ENCODE measurements around the gene TADA2A.
"Not testable (repeated sequence)": the region's sequence is repeated elsewhere in the genome, so short reads cannot be mapped to it uniquely, and the experiment has no call there.

The TADA2A gene

DNA sequence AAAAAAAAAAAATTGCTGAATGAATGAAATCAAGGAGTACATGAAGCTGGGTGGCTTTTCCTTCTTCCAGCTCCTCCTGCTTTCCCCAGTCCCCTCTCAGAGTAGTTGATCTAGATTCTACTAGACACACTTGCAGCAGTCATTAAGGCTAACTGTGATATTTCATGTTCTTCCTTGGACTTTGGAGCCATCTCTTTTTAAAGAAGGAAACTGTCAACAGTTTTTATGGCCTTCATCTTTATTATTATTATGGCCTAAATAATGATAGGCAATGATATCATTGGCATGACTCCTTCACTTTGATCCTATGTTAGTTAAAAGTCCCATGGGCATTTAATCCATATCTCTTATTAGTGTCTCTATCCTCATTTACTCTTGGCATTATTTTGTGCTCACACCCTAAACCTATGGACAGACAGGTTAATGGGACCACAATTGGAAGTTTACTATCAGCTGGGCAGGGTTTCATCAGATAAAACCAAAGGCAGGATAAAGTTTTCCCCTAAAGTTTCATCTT, 21.2 kb upstream of the TADA2A start:
- Mint-ChIP-seq H3K4me3 (no peak overlapping the region), H3K36me3 (ENCODE audit: low read depth) (no peaks in the 10 kb centered on the region), H3K27me3 (no peaks in the 10 kb centered on the region), H3K4me1 (ENCODE audit: low read depth) (no peaks in the 10 kb centered on the region), H3K27ac (no peak overlapping the region), H3K9me3 (no peaks in the 10 kb centered on the region)
- intact Hi-C loops (cut with micrococcal nuclease), result no loop called here

DNA sequence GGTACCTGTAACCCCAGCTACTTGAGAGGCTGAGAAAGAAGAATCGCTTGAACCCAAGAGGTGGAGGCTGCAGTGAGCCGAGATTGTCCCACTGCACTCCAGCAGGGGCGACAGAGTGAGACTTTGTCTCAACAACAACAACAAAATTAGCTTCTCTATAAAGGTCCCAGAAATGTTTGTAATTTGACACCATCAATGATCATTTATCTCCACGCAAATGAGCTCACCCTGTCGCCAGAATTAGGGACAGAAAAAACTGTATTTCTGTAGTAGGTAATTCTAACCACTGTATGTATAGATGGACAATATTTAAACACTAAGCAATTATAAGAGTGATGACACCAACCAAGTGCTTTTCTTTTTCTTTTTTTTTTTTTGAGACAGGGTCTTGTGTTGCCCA, 20.2 kb upstream of the TADA2A start:
- intact Hi-C loops (cut with micrococcal nuclease), result no loop called here
- Mint-ChIP-seq H3K9me3 (no peaks in the 10 kb centered on the region), H3K4me3 (no peak overlapping the region), H3K4me1 (ENCODE audit: low read depth) (no peaks in the 10 kb centered on the region), H3K36me3 (ENCODE audit: low read depth) (no peaks in the 10 kb centered on the region), H3K27me3 (no peaks in the 10 kb centered on the region), H3K27ac (no peak overlapping the region)

DNA sequence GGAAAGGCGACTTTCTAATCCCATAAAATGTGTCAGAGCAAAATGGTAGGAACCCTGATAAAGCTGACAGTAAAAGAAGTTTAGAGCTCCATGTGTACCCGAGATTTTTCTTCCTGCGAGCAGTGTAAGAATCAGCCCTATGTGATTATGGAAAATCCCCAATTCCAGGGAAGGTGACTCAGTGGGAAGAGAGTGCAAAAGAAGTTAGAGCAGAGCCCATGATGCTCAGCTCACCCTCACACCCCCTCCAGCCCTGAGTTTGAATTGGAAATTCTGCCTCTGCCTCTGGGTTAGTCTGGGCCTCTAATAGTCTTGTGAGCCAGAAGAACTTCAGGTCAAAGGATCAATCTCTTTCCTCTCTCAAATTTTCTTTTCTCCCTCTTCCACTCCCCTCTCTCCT, 18.4 kb upstream of the TADA2A start:
- H3K27ac Mint-ChIP-seq, result no peak overlapping the region
- intact Hi-C loops (cut with micrococcal nuclease), result no loop called here
- H3K27me3 Mint-ChIP-seq, result no peaks in the 10 kb centered on the region
- no peaks in the 10 kb centered on the region for H3K4me1 Mint-ChIP-seq (ENCODE audit: low read depth)
- H3K36me3 Mint-ChIP-seq (ENCODE audit: low read depth), result no peaks in the 10 kb centered on the region
- no peaks in the 10 kb centered on the region for H3K9me3 Mint-ChIP-seq
- H3K4me3 Mint-ChIP-seq, result no peak overlapping the region

DNA sequence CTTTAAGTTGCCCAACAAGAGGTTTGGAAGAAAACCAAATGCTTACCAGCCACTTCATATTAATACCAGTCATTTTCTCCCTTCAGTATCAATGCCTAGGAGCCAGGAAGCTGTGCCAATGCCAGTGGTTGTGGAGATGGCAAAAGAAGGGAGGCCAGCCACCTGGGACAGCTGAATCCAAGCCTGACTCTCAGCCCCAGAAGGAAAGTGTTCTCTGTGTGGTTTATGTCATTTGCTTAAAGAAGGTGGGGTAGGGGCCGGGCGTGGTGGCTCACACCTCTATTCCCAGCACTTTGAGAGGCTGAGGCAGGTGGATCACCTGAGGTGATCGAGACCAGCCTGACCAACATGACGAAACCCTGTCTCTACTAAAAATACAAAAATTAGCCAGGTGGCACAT, 17.5 kb upstream of the TADA2A start:
- Mint-ChIP-seq H3K9me3 (no peaks in the 10 kb centered on the region), H3K4me3 (no peak overlapping the region), H3K4me1 (ENCODE audit: low read depth) (no peaks in the 10 kb centered on the region), H3K27me3 (no peaks in the 10 kb centered on the region), H3K36me3 (ENCODE audit: low read depth) (no peaks in the 10 kb centered on the region), H3K27ac (no peak overlapping the region)
- intact Hi-C loops (cut with micrococcal nuclease), result no loop called here

DNA sequence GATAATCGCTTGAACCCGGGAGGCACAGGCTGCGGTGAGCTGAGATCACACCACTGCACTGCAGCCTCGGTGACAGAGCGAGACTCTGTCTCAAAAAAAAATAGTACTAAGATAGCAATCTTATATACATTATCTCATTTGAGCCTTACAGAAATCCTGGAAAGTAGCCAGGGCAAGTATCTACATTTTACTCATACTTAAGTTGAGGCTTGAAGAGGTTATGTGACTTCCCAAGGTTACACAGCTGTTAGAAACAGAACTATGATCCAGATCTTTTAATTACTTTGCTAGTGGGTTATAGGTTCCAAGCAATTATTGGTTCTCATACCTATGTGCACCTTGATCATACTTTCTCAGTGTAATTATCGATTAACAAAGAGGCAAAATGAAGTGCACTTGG, 15.5 kb upstream of the TADA2A start:
- H3K27me3 Mint-ChIP-seq, result no peaks in the 10 kb centered on the region
- H3K9me3 Mint-ChIP-seq, result no peaks in the 10 kb centered on the region
- H3K36me3 Mint-ChIP-seq (ENCODE audit: low read depth), result no peaks in the 10 kb centered on the region
- intact Hi-C loops (cut with micrococcal nuclease), result no loop called here
- H3K4me1 Mint-ChIP-seq (ENCODE audit: low read depth), result no peaks in the 10 kb centered on the region
- no peak overlapping the region for H3K4me3 Mint-ChIP-seq
- H3K27ac Mint-ChIP-seq, result no peak overlapping the region

DNA sequence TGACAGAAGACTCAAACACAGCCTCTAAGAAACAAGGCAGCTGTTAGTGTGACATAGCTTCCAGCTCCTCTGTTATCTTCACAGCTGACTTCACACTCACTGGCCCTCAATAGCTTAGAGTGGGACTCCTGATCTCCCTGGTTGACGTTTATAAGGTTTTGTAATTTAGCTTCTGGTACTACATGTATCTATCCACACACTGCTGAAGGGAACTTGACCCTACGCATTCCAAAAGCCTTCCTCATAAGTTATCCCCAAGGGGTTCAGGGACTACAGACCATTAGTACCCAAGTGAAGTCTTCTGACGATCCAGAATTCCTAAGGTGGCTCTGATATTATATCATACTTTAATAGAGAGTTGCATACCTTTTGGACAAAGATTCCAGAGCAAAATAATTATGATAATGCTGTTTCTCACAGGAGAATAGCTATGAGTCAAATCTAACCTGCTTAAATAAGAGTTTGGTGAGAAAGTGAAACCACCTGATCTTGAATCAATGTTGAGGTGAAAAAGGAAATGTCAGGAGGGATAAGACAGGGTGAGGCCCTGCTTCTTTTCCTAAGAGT, 14.6 kb upstream of the TADA2A start:
- no peaks in the 10 kb centered on the region for H3K9me3 Mint-ChIP-seq
- no peaks in the 10 kb centered on the region for H3K36me3 Mint-ChIP-seq (ENCODE audit: low read depth)
- H3K4me3 Mint-ChIP-seq, result no peak overlapping the region
- no peaks in the 10 kb centered on the region for H3K4me1 Mint-ChIP-seq (ENCODE audit: low read depth)
- no peaks in the 10 kb centered on the region for H3K27me3 Mint-ChIP-seq
- intact Hi-C loops (cut with micrococcal nuclease), result no loop called here
- no peak overlapping the region for H3K27ac Mint-ChIP-seq

DNA sequence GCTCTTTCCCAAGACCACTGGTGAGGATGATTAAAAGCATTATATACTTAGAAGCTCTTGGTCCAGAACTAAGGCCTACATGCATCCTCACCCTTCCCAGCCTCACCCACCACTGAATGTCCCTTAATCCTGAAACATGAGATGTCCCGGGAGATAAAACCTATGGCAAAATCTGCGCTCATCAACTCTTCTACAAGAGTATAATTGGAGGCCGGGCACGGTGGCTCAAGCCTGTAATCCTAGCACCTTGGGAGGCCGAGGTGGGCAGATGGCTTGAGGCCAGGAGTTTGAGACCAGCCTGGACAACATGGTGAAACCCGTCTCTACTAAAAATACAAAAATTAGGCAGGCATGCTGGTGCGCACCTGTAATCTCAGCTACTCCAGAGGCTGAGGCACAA, 13.3 kb upstream of the TADA2A start:
- H3K4me3 Mint-ChIP-seq, result no peak overlapping the region
- H3K27ac Mint-ChIP-seq, result no peak overlapping the region

GRCh38 chr17:37399265-37399803, 7.4 kb upstream of the TADA2A start:
- Mint-ChIP-seq H3K27ac (no peak overlapping the region), H3K4me3 (no peak overlapping the region), H3K36me3 (ENCODE audit: low read depth) (no peaks in the 10 kb centered on the region), H3K9me3 (no peaks in the 10 kb centered on the region), H3K27me3 (no peaks in the 10 kb centered on the region), H3K4me1 (ENCODE audit: low read depth) (peaks cover 12% of the 10 kb centered on the region)
- intact Hi-C loops (cut with micrococcal nuclease), result no loop called here

More for the DNA sequence above, 13.3 kb upstream of the TADA2A start:
- peaks cover 6% of the 10 kb centered on the region for H3K4me1 Mint-ChIP-seq (ENCODE audit: low read depth)
- H3K9me3 Mint-ChIP-seq, result no peaks in the 10 kb centered on the region
- no peaks in the 10 kb centered on the region for H3K36me3 Mint-ChIP-seq (ENCODE audit: low read depth)
- H3K27me3 Mint-ChIP-seq, result no peaks in the 10 kb centered on the region
- intact Hi-C loops (cut with micrococcal nuclease), result no loop called here

DNA sequence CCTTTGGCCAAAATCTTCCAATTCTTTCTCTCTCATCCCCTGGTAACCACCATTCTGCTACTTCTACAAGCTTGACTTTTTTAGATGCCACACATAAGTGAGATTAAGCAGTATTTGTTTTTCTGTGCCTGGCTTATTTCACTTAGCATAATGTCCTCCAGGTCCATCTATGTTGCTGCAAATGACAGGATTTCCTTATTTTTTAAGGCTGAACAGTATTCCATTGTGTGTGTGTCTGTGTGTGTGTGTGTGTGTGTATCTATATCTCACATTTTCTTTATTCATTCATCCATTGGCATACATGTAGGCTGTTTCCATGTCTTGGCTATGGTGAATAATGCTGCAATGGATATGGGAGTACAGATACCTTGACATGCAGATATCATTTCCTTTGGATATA, 6.2 kb upstream of the TADA2A start:
- Mint-ChIP-seq H3K4me1 (ENCODE audit: low read depth) (peaks cover 19% of the 10 kb centered on the region), H3K36me3 (ENCODE audit: low read depth) (no peaks in the 10 kb centered on the region), H3K27me3 (no peaks in the 10 kb centered on the region), H3K9me3 (no peaks in the 10 kb centered on the region), H3K27ac (no peak overlapping the region), H3K4me3 (no peak overlapping the region)
- intact Hi-C loops (cut with micrococcal nuclease), result loop anchor here (10.0 kb wide), 1 partner anchor 46 kb away; no protein-coding TSS in a partner anchor

DNA sequence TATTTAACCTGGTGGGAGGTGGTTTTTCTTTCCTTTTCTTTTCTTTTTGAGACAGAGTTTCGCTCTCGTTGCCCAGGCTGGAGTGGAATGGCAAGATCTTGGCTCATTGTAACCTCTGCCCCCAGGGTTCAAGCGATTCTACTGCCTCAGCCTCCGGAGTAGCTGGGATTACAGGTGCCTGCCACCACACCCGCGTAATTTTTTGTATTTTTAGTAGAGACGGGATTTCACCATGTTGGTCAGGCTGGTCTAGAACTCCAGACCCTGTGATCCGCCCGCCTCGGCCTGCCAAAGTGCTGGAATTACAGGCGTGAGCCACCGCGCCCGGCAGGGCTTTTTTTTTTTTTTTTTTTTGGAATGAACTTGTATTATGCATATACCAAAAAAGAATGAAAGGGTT, 1.2 kb upstream of the TADA2A start:
- not testable (repeated sequence) for H3K36me3 Mint-ChIP-seq (ENCODE audit: low read depth); H3K27ac Mint-ChIP-seq; H3K27me3 Mint-ChIP-seq; H3K9me3 Mint-ChIP-seq
- intact Hi-C loops (cut with micrococcal nuclease), result loop anchor here (10.0 kb wide), 1 partner anchor 51 kb away; no protein-coding TSS in a partner anchor
- H3K4me3 Mint-ChIP-seq, result peak overlapping the region; percentile 95
- peaks cover 38% of the 10 kb centered on the region for H3K4me1 Mint-ChIP-seq (ENCODE audit: low read depth)

DNA sequence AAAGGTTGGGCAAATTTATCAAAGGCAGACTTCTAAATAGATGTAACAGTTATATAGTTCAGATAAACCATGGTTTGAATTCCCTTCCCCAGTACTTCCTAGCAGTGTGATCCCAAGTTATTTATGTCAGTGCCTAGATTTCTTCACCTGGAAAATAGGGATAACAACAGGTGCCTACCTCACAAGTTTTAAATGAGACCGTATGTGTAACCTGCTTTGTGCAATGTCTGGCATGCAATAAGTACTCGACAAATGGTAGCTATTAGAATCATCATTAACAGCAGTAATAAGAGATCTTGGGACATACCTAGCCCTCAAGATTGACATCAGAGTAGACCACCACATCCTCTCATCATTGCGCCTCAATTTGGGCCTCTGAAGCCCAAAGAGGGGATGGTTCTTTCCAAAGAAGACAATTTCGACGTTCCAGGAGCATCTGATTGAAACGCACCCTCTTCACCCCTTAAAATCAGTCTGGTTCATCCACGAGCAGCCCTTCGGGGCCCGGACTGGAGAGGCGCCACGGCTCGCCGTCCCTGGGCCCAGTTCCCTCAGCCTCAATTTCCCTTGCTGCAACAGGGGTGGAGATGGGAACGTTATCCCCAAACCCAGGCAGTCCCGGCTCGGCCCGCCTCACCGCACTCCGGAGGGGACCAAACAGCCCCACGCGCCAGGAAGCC, 591 bp upstream of the TADA2A start:
- intact Hi-C loops (cut with micrococcal nuclease), result loop anchor here (10.0 kb wide), 1 partner anchor 51 kb away; no protein-coding TSS in a partner anchor
- Mint-ChIP-seq H3K27me3 (no peaks in the 10 kb centered on the region), H3K4me1 (ENCODE audit: low read depth) (peaks cover 38% of the 10 kb centered on the region), H3K27ac (peak overlapping the region; percentile 93), H3K4me3 (peak overlapping the region; percentile 95), H3K36me3 (ENCODE audit: low read depth) (peaks cover 11% of the 10 kb centered on the region), H3K9me3 (no peaks in the 10 kb centered on the region)

DNA sequence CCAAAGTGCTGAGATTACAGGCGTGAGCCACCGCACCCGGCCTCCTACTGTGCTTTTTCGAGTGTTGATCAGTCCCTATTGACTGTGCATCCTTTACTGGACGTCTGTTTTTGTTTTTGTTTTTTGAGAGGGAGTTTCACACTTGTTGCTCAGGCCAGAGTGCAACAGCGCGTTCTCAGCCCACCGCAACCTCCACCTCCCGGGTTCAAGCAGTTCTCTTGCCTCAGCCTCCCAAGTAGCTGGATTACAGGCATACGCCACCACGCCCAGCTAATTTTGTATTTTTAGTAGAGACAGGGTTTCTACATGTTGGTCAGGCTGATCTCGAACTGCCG, 1.4 kb downstream of the TADA2A start:
- H3K27me3 Mint-ChIP-seq, H3K9me3 Mint-ChIP-seq: not testable (repeated sequence)
- Mint-ChIP-seq H3K4me1 (ENCODE audit: low read depth) (peaks cover 38% of the 10 kb centered on the region), H3K27ac (peak overlapping the region; percentile 93), H3K4me3 (peak overlapping the region; percentile 85), H3K36me3 (ENCODE audit: low read depth) (peaks cover 32% of the 10 kb centered on the region)
- intact Hi-C loops (cut with micrococcal nuclease), result loop anchor here (10.0 kb wide), 1 partner anchor 53 kb away; no protein-coding TSS in a partner anchor

DNA sequence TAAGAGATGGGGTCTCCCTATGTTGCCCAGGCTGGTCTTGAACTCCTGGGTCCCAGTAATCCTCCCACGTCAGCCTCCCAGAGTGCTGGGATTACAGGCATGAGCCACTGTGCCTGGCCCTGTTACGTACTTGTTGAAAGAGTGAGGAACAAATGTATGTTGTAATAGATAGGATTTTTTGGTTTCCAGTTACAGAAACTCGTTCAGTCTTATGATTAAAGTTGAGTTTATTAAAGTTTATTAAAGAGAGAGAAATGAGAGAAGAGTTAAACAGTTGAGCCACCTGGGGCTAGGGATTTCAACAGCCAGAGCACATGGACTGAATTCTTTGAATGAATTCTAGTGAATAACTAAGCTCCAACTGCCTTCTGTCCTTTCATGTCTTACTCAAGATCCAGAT, 3.7 kb downstream of the TADA2A start:
- intact Hi-C loops (cut with micrococcal nuclease), result no loop called here

GRCh38 chr17:37413875-37414519, 7.3 kb downstream of the TADA2A start:
- no peaks in the 10 kb centered on the region for H3K27me3 Mint-ChIP-seq
- H3K4me3 Mint-ChIP-seq, result no peak overlapping the region
- intact Hi-C loops (cut with micrococcal nuclease), result no loop called here
- H3K27ac Mint-ChIP-seq, result no peak overlapping the region
- H3K4me1 Mint-ChIP-seq (ENCODE audit: low read depth), result peaks cover 18% of the 10 kb centered on the region
- H3K36me3 Mint-ChIP-seq (ENCODE audit: low read depth), result peaks cover 75% of the 10 kb centered on the region
- H3K9me3 Mint-ChIP-seq, result no peaks in the 10 kb centered on the region

More for the DNA sequence above, 3.7 kb downstream of the TADA2A start:
- Mint-ChIP-seq H3K4me1 (ENCODE audit: low read depth) (peaks cover 33% of the 10 kb centered on the region), H3K36me3 (ENCODE audit: low read depth) (peaks cover 54% of the 10 kb centered on the region), H3K27ac (no peak overlapping the region), H3K9me3 (no peaks in the 10 kb centered on the region), H3K4me3 (no peak overlapping the region), H3K27me3 (no peaks in the 10 kb centered on the region)
